Measurements from ENCODE around the gene WDR33.

Gene WDR33

DNA sequence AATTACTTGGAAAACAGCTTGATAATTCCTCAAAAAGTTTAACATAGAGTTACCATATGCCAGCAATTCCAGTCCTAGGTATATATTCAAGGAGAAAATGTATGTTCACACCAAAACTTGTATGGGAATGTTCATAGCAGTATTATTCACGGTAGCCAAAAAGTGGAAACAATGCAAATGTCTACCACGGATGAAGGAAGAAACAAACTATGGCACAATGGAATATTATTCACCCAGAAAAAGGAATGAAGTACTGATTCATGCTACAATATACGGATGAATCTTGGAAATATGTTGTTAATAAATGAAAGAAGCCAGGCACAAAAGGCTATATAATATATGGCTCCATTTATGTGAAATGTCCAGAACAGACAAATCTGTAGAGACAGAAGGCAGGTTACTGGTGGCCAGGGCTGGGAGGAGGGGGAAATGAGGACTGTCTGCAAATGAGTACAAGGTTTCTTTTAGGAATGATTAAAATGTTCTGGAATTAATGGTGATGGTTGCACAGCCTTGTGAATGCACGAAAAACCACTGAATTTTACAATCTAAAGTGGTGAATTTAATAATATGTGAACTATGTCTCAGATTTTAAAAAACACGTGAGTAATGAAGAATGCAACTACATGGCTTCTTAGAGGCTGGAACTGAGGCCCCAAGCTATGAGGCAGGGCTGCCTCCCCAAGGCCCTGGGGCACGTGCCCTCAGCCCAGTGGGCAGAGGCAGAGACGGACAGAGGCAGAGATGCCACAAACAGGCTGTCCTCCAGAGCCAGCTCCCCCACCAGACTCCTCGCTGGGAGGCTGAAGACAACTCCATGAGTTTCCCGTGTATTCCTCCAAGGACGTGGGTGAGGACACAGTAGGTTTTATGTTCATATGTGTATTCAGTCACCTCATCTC is 140.7 kb downstream of the WDR33 start:
- no peak for DNase-seq

DNA sequence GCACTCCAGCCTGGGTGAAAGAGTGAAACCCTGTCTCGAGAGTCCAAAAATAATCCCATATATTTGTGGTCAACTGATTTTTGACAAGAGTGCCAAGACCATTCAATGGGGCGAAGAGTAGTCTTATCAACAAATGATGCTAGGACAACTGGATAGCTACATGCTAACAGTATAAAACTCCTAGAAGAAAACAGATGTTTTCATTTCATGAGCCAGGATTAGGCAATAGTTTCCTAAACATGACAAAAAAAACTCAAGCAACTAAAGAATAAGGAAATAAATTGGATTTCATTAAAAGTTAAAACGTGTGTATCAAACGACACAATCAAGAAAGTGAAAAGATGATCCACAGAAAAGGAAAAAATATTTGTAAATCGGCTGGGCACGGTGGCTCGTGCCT is 141.9 kb downstream of the WDR33 start:
- DNase-seq: no peak

GRCh38 chr2:127665267-127665893 is 145.6 kb downstream of the WDR33 start:
- DNase-seq: no peak

- DNase-seq: no peak
Observed at GRCh38 chr2:127664895-127665225, 146.1 kb downstream of the WDR33 start.

DNA sequence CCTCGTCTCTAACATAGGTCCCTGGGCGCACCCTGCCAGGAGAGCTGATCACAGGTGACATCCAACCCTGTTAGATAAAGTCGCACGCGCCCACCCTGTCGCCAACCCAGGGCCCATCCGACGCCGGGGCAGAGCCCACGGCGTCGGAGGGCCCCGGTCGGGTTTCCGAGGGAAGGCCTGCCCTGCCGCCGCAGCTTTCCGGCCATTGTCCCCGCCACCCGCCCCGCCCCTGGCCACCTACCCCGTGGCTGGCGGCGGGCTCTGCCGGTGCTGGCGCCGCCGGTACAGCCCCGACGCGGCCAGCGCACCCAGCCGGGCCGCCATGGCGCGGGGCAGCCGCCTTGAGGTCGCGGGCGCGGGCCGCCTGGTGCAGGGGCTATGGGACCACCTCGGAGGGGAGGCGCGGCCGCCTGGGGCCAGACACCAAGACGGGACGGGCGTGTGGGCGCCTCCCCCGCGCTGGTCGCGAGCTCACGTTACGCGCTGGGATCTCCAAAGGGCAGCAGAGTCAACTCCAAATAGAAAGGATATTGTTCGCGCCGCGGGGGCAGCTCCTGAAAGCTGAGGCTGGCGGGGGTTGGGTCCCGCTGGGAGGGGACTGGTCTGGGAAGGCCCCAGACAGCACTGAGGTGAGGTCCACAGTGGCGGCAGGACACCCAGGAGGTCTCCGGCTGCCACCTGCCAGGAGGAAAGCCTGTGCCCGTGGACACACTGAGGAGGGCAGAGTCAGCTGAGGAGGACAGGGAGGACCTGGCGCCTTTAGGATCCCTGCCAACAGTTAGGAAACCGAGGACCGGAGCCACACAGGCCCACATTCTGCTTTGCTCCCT is 146.7 kb downstream of the WDR33 start:
- no peak for DNase-seq

- DNase-seq: no peak
Observed at GRCh38 chr2:127663566-127664064, 147.4 kb downstream of the WDR33 start.

DNA sequence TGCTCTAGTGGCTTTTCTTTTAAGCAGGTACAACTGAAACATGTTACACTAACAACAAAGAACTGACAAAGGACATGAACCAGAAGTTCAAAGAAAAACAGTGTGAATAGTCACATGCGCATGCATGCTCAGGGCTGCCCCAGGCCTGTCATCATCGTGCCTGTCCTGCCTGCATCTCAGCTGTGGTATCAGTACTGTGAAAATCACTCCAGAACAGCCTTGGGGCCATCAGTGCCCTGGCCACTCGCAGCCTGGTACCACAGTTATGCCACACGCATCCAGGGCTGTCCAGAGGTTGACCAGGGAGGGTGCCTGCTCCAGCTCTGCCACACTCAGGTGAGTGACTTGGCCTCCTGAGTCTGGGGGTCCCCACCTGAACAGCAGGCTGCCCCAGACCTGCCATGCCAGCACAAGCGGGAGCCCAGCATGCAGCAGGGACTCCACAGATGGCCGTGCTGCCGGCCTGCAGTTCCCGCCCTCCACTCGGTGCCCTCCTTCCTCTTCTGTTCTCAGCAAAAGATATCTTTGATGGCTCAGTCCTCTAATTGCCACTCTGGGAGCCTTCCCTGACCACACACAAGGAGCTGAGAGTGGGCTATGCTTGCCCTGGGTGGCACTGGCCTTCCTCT is 147.9 kb downstream of the WDR33 start:
- DNase-seq: no peak

DNA sequence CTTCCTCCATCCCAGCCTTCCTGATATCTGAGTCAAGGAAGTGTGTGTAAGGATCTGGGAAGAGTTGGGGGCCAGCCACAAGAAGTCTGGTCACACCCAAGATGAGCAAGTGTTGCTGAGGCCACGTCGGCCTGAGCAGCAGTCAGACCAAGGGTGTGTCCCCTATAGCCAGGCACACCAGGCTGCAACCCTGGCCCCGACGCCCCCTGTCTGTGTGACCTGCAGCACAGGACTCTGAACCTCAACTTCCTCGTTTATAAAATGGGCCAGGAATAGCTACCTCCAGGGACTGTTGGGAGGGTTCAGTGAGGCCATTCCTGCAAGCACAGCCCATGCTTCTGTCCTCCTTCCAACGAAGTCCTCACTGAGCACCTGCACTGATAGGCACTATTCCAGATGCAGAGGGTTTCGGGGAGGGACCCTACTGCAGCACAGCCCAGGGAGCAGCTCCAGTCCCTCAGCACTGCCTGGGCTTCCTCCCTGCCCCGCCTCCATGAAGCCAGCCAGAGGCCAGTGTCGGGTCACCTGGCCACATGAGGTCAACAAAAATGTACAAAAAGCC is 148.9 kb downstream of the WDR33 start:
- DNase-seq: no peak

DNA sequence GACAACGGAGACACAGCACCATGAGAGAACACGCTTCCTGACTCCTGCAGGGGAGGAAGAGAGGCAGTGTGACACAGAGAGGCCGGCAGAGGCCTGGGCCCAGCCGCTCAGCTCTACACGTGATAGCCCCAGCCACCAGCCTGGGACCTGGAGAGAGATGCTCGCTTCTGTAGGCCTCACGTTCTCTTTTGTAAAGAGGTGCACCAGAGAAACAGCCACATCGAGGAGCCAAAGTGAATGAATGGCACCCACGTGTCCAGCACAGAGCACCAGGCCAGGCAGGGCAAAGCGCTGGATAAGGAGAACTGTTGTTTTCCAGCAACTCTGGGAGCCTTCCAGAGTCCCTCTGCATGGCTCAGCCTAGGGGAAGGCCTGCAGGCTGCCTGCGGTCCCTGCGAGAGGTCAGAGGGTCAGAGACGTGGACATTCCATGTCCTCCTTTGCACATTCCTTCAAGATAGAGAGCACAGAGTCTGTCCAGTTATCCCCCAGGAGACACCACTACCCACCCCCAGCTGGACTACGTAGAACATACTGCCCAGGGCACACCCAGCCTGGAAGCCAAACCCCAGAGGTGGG is 149.8 kb downstream of the WDR33 start:
- DNase-seq: no peak

GRCh38 chr2:127660291-127660578 is 150.7 kb downstream of the WDR33 start:
- no peak for DNase-seq

GRCh38 chr2:127659408-127660290 is 151.3 kb downstream of the WDR33 start:
- DNase-seq: no peak

GRCh38 chr2:127658641-127659407 is 152.1 kb downstream of the WDR33 start:
- DNase-seq: no peak

DNA sequence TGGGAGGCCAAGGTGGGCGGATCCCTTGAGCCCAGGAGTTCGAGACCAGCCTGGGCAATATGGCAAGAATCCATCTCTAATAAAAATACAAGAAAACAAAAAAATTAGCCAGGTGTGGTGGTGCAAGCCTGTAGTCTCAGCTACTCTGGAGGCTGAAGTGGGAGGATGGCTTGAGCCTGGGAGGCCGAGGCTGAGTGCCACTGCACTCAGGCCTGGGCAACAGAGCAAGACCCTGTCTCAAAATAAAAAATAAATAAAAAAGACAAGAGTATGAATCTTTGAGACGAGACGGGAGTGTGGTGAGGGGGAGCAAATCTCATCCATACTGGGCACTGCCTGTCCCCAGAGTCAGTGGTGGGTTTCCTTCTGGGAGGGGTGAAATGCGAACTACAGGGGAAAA is 152.8 kb downstream of the WDR33 start:
- DNase-seq: no peak

GRCh38 chr2:127657232-127657595 is 153.8 kb downstream of the WDR33 start:
- DNase-seq: no peak

DNA sequence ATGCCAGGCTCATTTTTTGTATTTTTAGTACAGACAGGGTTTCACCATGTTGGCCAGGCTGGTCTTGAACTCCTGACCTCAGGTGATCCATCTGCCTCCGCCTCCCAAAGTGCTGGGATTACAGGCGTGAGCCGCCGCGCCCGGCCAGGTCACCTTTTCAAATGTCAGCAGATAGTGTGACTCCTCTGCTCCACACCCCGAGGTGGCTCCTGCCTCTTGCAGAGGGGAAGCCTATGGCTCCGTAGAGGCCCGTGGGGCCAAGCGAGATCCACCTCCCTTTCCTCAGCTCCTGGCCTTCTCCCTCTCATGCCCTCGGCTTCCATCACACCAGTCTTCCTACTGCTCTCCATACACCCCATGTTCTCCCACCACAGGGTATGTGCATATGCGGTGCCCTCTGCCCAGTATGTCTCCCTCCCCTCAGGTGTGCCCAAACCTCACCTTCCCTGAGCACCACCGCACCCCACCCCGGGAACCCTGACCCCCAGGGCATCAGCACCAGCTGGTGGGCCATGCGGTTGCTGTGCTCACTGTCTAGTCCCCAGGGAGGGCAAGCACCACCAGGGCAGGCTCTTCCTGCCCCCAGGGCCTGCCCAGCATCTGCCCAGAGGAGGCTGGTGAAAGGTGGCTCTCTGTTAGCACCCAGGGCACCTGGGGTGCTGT is 154.3 kb downstream of the WDR33 start:
- DNase-seq: no peak

DNA sequence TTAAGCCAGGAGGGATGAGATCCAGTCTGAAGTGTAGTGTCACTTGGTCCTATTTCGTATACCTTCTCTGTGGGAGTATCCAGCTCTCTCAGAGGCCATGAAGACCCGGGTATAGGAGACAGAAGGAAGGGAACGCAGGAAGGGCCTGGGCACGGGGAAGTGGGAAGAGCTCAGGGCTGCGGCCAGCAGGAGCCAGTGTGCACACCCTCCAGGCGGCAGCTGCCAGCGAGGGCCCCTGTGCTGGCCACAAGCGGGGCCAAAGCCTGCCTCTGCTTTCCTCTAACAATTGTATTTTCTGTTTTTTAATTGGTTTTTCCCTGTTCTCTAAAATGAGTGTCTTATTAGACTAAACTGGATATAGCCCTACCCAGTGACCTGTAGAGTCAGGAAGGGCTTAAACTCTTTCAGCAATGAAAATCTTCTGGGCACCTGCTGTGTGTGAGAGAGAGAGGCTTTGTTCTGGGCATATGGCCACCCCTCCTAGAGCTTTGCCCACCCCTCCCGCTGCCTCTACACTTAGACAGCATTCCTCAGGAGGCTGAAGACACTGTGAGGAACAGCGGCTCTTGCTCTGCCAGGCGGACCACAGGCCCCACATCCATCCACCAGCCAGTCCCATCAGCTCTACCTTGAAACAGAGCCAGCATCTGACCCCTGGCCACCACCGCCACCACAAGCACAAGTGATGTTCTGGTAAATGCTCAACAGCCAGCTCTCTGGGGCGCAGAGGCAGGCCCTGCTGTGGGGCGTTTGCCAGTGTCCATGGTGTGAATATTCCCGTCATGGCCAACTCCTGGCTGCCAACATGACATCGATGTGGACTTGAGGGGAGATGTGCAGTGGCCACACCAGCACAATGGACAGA is 155.5 kb downstream of the WDR33 start:
- DNase-seq: no peak

DNA sequence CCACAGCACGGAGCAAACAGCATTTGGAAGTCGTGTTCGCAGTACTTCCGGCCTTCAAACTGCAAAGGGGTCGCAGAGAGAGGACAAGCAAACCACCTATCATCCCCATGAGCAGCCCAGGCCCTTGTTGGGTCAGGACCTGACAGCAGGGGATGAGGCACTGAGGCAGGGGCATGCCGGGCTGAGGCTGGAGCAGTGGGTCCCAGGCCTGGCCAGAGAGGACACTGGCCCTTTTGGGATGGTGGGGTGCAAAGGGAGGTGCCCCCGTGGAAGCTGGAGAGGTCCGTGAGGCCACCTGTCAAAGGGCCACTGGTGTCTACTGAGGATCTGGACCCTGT is 156.2 kb downstream of the WDR33 start:
- DNase-seq: no peak

- DNase-seq: no peak
Observed at GRCh38 chr2:127654084-127654837, 156.7 kb downstream of the WDR33 start.
